GM18511 (cell line): Measurements from ENCODE around the gene WDFY2.
A peak's percentile ranks its signal among the peaks of the same experiment; 100 is the strongest.
"Not testable (repeated sequence)": the region's sequence is repeated elsewhere in the genome, so short reads cannot be mapped to it uniquely, and the experiment has no call there.

Source experiments
- ATAC-seq: cut with Tn5 transposase; IDR thresholded peaks from one replicate; pipeline ENCODE4 v1.9.1; 2021; ENCODE audit warnings: mild to moderate bottlenecking, moderate library complexity; ENCODE audit not compliant: unreplicated experiment

Gene WDFY2

GRCh38 chr13:51628059-51628852, 44.0 kb downstream of the WDFY2 start:
- ATAC-seq, result no peak

- no peak for ATAC-seq
These were observed 45.4 kb downstream of the WDFY2 start for GRCh38 chr13:51629491-51630287.

- ATAC-seq, result no peak
These were observed 46.0 kb downstream of the WDFY2 start for GRCh38 chr13:51630288-51630615.

- peak; percentile 43 for ATAC-seq
These were observed 48.5 kb downstream of the WDFY2 start for GRCh38 chr13:51632591-51633362.

GRCh38 chr13:51635137-51635878, 51.0 kb downstream of the WDFY2 start:
- ATAC-seq, result no peak

- no peak for ATAC-seq
These were observed 52.2 kb downstream of the WDFY2 start for GRCh38 chr13:51636349-51636890.

GRCh38 chr13:51637852-51638215, 53.6 kb downstream of the WDFY2 start:
- ATAC-seq, result no peak

GRCh38 chr13:51638216-51638871, 54.1 kb downstream of the WDFY2 start:
- no peak for ATAC-seq

GRCh38 chr13:51639171-51639570, 54.9 kb downstream of the WDFY2 start:
- no peak for ATAC-seq

GRCh38 chr13:51640696-51641095, 56.4 kb downstream of the WDFY2 start:
- not testable (repeated sequence) for ATAC-seq

- no peak for ATAC-seq
These were observed 59.0 kb downstream of the WDFY2 start for GRCh38 chr13:51643105-51643881.

GRCh38 chr13:51643882-51644281, 59.6 kb downstream of the WDFY2 start:
- no peak for ATAC-seq

- peak; percentile 48 for ATAC-seq
These were observed 60.4 kb downstream of the WDFY2 start for GRCh38 chr13:51644654-51645053.

- peak; percentile 72 for ATAC-seq
These were observed 60.9 kb downstream of the WDFY2 start for GRCh38 chr13:51645154-51645650.

- ATAC-seq, result no peak
These were observed 61.8 kb downstream of the WDFY2 start for GRCh38 chr13:51645761-51646670.

GRCh38 chr13:51647067-51647466, 62.8 kb downstream of the WDFY2 start:
- no peak for ATAC-seq

- not testable (repeated sequence) for ATAC-seq
These were observed 67.9 kb downstream of the WDFY2 start for GRCh38 chr13:51652193-51652592.
